Activated naive CD4-positive, alpha-beta T cell treated with anti-CD3 and anti-CD28 coated beads, Interleukin-2, amount 50 U/mL, for 24 hours (primary cell): ENCODE measurements around the gene SLC9A8.
"Not testable (repeated sequence)": the region's sequence is repeated elsewhere in the genome, so short reads cannot be mapped to it uniquely, and the experiment has no call there.

Experiments used
- H3K27ac Mint-ChIP-seq: one replicate; pipeline ENCODE4 v1.8.0; 2021; ENCODE audit warnings: mild to moderate bottlenecking, mixed read lengths
- H3K27me3 Mint-ChIP-seq: one replicate; pipeline ENCODE4 v1.8.0; 2021; ENCODE audit warnings: mixed read lengths
- H3K36me3 Mint-ChIP-seq: one replicate; pipeline ENCODE4 v1.8.0; 2021; ENCODE audit warnings: mixed read lengths
- H3K4me1 Mint-ChIP-seq: one replicate; pipeline ENCODE4 v1.8.0; 2021; ENCODE audit warnings: mixed read lengths
- H3K4me3 Mint-ChIP-seq: one replicate; pipeline ENCODE4 v1.8.0; 2021; ENCODE audit warnings: mild to moderate bottlenecking, mixed read lengths
- H3K9me3 Mint-ChIP-seq: one replicate; pipeline ENCODE4 v1.8.0; 2021; ENCODE audit warnings: mixed read lengths

Gene SLC9A8

GRCh38 chr20:49895474-49896093 lies 83.0 kb downstream of the SLC9A8 start:
- H3K9me3 Mint-ChIP-seq, H3K4me3 Mint-ChIP-seq, H3K27ac Mint-ChIP-seq, H3K36me3 Mint-ChIP-seq, H3K27me3 Mint-ChIP-seq: not testable (repeated sequence)
- peaks cover 14% of the 10 kb centered on the region for H3K4me1 Mint-ChIP-seq

- H3K4me3 Mint-ChIP-seq = no peak overlapping the region
- no peaks in the 10 kb centered on the region for H3K36me3 Mint-ChIP-seq
- peaks cover 14% of the 10 kb centered on the region for H3K4me1 Mint-ChIP-seq
- H3K27me3 Mint-ChIP-seq = no peaks in the 10 kb centered on the region
- H3K27ac Mint-ChIP-seq = no peak overlapping the region
- no peaks in the 10 kb centered on the region for H3K9me3 Mint-ChIP-seq
Observed at GRCh38 chr20:49896204-49896603, 83.6 kb downstream of the SLC9A8 start.

GRCh38 chr20:49899541-49900383 lies 87.1 kb downstream of the SLC9A8 start:
- Mint-ChIP-seq H3K4me1 (no peaks in the 10 kb centered on the region), H3K27me3 (no peaks in the 10 kb centered on the region), H3K27ac (no peak overlapping the region), H3K4me3 (no peak overlapping the region), H3K9me3 (no peaks in the 10 kb centered on the region), H3K36me3 (no peaks in the 10 kb centered on the region)

- no peaks in the 10 kb centered on the region for H3K27me3 Mint-ChIP-seq
- H3K4me3 Mint-ChIP-seq = no peak overlapping the region
- H3K27ac Mint-ChIP-seq = no peak overlapping the region
- H3K4me1 Mint-ChIP-seq = no peaks in the 10 kb centered on the region
- H3K36me3 Mint-ChIP-seq = peaks cover 8% of the 10 kb centered on the region
- no peaks in the 10 kb centered on the region for H3K9me3 Mint-ChIP-seq
Observed at GRCh38 chr20:49901588-49901987, 89.0 kb downstream of the SLC9A8 start.

- no peak overlapping the region for H3K27ac Mint-ChIP-seq
- H3K4me1 Mint-ChIP-seq = no peaks in the 10 kb centered on the region
- H3K36me3 Mint-ChIP-seq = peaks cover 9% of the 10 kb centered on the region
- H3K27me3 Mint-ChIP-seq = no peaks in the 10 kb centered on the region
- no peaks in the 10 kb centered on the region for H3K9me3 Mint-ChIP-seq
- H3K4me3 Mint-ChIP-seq = no peak overlapping the region
Observed at GRCh38 chr20:49904440-49905214, 92.0 kb downstream of the SLC9A8 start.

- H3K36me3 Mint-ChIP-seq = peaks cover 9% of the 10 kb centered on the region
- H3K27ac Mint-ChIP-seq = no peak overlapping the region
- no peak overlapping the region for H3K4me3 Mint-ChIP-seq
- H3K27me3 Mint-ChIP-seq = no peaks in the 10 kb centered on the region
- no peaks in the 10 kb centered on the region for H3K9me3 Mint-ChIP-seq
- H3K4me1 Mint-ChIP-seq = no peaks in the 10 kb centered on the region
Observed at GRCh38 chr20:49905415-49906091, 92.9 kb downstream of the SLC9A8 start.

GRCh38 chr20:49906101-49906604 lies 93.5 kb downstream of the SLC9A8 start:
- no peaks in the 10 kb centered on the region for H3K9me3 Mint-ChIP-seq
- H3K27ac Mint-ChIP-seq = no peak overlapping the region
- no peaks in the 10 kb centered on the region for H3K4me1 Mint-ChIP-seq
- H3K4me3 Mint-ChIP-seq = no peak overlapping the region
- H3K36me3 Mint-ChIP-seq = peaks cover 9% of the 10 kb centered on the region
- no peaks in the 10 kb centered on the region for H3K27me3 Mint-ChIP-seq

GRCh38 chr20:49906615-49907154 lies 94.1 kb downstream of the SLC9A8 start:
- Mint-ChIP-seq H3K4me3 (no peak overlapping the region), H3K27me3 (no peaks in the 10 kb centered on the region), H3K9me3 (no peaks in the 10 kb centered on the region), H3K27ac (no peak overlapping the region), H3K4me1 (no peaks in the 10 kb centered on the region), H3K36me3 (peaks cover 9% of the 10 kb centered on the region)

GRCh38 chr20:49907405-49908257 lies 95.0 kb downstream of the SLC9A8 start:
- peaks cover 9% of the 10 kb centered on the region for H3K36me3 Mint-ChIP-seq
- H3K27me3 Mint-ChIP-seq = no peaks in the 10 kb centered on the region
- H3K4me1 Mint-ChIP-seq = peaks cover 3% of the 10 kb centered on the region
- H3K9me3 Mint-ChIP-seq = no peaks in the 10 kb centered on the region
- no peak overlapping the region for H3K27ac Mint-ChIP-seq
- no peak overlapping the region for H3K4me3 Mint-ChIP-seq

GRCh38 chr20:49908258-49908565 lies 95.6 kb downstream of the SLC9A8 start:
- Mint-ChIP-seq H3K9me3 (no peaks in the 10 kb centered on the region), H3K4me1 (peaks cover 8% of the 10 kb centered on the region), H3K36me3 (peaks cover 9% of the 10 kb centered on the region), H3K4me3 (no peak overlapping the region), H3K27ac (no peak overlapping the region), H3K27me3 (no peaks in the 10 kb centered on the region)

GRCh38 chr20:49909499-49910339 lies 97.1 kb downstream of the SLC9A8 start:
- Mint-ChIP-seq H3K9me3 (no peaks in the 10 kb centered on the region), H3K36me3 (peaks cover 9% of the 10 kb centered on the region), H3K4me1 (peaks cover 23% of the 10 kb centered on the region), H3K27me3 (no peaks in the 10 kb centered on the region), H3K4me3 (peak overlapping the region; percentile 47), H3K27ac (no peak overlapping the region)

GRCh38 chr20:49910340-49910706 lies 97.7 kb downstream of the SLC9A8 start:
- H3K27ac Mint-ChIP-seq = no peak overlapping the region

GRCh38 chr20:49913399-49914047 lies 100.9 kb downstream of the SLC9A8 start:
- H3K27ac Mint-ChIP-seq = peak overlapping the region; percentile 46
- H3K27me3 Mint-ChIP-seq = no peaks in the 10 kb centered on the region
- no peaks in the 10 kb centered on the region for H3K36me3 Mint-ChIP-seq
- H3K4me1 Mint-ChIP-seq = peaks cover 39% of the 10 kb centered on the region
- H3K9me3 Mint-ChIP-seq = no peaks in the 10 kb centered on the region
- peak overlapping the region; percentile 99 for H3K4me3 Mint-ChIP-seq

More at GRCh38 chr20:49910340-49910706, 97.7 kb downstream of the SLC9A8 start:
- Mint-ChIP-seq H3K4me1 (peaks cover 24% of the 10 kb centered on the region), H3K36me3 (peaks cover 7% of the 10 kb centered on the region), H3K27me3 (no peaks in the 10 kb centered on the region), H3K4me3 (no peak overlapping the region), H3K9me3 (no peaks in the 10 kb centered on the region)
